MM.1S (cell line): Measurements from ENCODE around the gene FER.

Experiments used
- EZH2 ChIP-seq: fragments of 300-600 bp; sonication (generic); optimal IDR thresholded peaks from 2 replicates; pipeline ENCODE3; 2017; ENCODE audit warnings: low read depth, mild to moderate bottlenecking, antibody characterized with exemption, low read length, mixed read lengths
- EZH2phosphoT487 ChIP-seq: fragments of 300-600 bp; sonication (generic); IDR thresholded peaks from 2 replicates; pipeline ENCODE4 v1.6.1; 2018; ENCODE audit warnings: antibody characterized with exemption, low read length
- TF ChIP-seq, protein P1 (sequence below): fragments of 300-600 bp; sonication (generic); IDR thresholded peaks from 2 replicates; pipeline ENCODE4 v1.5.1; 2016; ENCODE audit warnings: antibody characterized with exemption, low read length, mixed read lengths

DNA sequence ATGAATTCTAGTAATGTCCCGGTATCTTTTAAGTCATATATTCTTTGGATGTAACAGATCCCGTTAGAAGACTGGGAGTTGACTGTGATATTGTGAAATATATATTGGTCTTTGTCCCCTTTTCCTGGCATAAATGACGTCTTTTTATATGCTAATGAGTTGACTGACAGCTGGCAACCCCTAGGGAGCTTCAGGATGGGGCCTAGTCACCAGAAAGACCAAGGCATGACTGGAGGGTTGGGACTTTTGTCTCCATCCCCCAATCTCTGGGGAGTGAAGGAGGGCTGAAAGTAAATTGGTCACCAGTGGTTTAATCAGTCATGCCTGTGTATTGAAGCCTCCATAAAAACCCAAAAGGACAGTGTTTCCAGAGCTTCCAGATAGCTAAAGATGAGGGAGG is 420.5 kb downstream of the FER start:
- TF ChIP-seq, protein P1, sequence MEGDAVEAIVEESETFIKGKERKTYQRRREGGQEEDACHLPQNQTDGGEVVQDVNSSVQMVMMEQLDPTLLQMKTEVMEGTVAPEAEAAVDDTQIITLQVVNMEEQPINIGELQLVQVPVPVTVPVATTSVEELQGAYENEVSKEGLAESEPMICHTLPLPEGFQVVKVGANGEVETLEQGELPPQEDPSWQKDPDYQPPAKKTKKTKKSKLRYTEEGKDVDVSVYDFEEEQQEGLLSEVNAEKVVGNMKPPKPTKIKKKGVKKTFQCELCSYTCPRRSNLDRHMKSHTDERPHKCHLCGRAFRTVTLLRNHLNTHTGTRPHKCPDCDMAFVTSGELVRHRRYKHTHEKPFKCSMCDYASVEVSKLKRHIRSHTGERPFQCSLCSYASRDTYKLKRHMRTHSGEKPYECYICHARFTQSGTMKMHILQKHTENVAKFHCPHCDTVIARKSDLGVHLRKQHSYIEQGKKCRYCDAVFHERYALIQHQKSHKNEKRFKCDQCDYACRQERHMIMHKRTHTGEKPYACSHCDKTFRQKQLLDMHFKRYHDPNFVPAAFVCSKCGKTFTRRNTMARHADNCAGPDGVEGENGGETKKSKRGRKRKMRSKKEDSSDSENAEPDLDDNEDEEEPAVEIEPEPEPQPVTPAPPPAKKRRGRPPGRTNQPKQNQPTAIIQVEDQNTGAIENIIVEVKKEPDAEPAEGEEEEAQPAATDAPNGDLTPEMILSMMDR = no peak
- TF ChIP-seq EZH2phosphoT487 (no peak), EZH2 (no peak)
